HG03103 (cell line): ENCODE measurements around the gene ALPI.

Experiments
- ATAC-seq: cut with Tn5 transposase; IDR thresholded peaks from one replicate; pipeline ENCODE4 v1.9.1; 2021; ENCODE audit warnings: low read depth; ENCODE audit not compliant: unreplicated experiment

ALPI gene

DNA sequence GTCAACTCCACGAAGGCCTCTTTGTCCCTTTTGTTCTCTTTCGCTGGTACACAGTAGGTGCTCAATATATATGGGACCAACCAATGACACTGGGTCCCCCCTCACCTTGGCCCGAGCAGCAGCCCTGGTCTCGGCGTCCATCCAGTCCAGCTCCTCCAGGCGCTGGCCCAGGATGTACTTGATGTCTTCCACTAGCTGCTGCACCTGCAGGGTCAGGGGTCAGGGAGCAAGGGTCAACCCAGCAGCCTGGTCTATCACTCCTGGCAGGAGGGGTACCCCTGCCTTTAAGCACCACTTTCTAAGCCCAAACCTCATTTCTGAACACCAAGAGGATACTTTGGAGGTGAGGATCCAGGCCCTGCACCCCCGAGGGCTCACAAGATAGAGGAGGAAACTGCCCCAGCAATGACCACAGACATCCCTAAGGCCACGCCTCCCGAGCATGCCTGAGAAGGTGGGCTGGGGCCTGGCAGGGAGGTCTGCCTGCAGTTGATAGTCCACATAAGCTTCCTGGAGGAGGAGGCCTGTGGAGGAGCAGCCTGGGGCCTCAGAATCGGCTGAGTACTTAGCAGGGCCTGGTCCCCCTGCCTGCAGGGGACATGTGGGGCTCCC is 27.5 kb downstream of the ALPI start:
- no peak for ATAC-seq

GRCh38 chr2:232483923-232484627 is 28.1 kb downstream of the ALPI start:
- no peak for ATAC-seq

- no peak for ATAC-seq
These were observed 28.8 kb downstream of the ALPI start for GRCh38 chr2:232484628-232485347.

GRCh38 chr2:232485348-232485756 is 29.4 kb downstream of the ALPI start:
- ATAC-seq = no peak

GRCh38 chr2:232485757-232486557 is 30.0 kb downstream of the ALPI start:
- ATAC-seq = no peak

DNA sequence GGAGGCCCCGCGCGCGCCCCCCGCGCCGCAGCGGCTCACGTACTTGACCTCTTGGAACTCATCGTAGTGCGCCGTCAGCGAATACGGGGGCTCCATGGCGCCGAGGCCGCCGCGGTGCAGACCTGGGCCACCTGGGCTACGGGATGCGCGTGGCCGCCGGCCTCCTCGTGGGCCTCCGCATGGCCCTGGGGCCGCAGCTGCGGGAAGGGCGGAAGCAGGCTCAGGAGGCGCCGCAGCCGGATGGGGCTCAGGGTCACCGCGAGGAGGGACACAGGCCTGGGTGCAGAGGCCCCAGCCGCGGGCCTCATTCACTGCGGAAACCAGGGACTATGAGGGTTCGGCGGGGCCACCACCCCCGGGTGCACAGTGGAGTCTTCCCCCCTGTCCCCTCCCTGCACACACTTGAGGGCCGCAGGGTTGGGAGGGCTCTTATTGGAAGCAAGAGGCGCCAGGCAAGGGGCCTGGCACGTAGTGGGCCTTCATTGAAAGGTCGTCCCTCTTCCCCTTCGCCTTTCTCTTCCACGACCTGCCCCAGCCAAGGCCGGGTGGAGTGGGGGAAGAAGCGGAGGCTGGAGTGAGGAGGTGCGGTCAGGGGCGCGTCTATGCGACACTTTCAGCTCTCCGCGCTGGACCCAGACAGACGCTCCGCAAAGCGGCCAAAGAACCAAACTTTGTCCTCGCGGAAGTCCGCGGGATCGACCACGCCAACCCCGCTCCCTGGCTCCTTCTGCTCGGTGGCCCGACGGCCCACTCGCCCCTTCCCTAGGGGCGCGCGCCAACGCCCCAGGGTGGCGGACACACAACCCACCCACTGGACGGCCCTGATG is 30.8 kb downstream of the ALPI start:
- no peak for ATAC-seq

DNA sequence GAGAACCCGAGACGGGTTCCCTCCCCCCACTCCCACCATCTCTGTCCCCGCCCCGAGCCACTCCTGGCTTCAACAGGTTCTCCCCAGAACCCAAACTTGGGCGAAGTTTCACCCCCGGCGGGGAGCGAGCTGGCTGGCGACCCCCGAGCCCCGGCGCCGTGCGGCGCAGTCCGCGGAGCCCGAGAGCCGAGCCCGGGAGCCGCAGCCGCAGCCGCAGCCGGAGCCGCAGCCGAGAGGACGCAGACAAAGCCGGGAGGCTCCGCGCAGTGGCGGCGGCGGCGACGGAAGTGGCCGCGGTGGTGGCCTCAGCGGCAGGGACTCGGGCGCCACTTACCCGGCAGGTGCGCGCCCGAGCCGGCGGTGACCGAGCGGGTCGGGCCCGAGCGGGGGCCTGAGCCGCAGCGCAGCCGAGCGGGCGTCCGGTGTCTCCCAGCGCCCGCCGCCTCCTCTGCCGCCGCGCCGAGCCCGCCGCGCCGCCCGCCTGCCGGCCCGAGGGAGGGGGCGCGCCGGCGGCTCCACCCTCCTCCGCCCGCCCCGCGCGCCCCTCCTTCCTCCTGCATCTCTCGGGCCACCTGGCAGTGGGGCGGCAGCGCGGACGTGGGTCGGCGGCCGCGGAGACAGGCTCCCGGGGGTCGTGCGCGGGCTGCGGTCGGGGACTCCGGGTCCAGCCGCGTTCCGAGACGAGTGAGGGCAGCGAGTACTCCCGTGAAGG is 31.6 kb downstream of the ALPI start, which contains the start of gene ECEL1:
Gene ECEL1 (minus strand): TSS at position 450 of the 712 bp plus-strand sequence. CDS start 1,181 bp downstream, outside the sequence.
- ATAC-seq = no peak

DNA sequence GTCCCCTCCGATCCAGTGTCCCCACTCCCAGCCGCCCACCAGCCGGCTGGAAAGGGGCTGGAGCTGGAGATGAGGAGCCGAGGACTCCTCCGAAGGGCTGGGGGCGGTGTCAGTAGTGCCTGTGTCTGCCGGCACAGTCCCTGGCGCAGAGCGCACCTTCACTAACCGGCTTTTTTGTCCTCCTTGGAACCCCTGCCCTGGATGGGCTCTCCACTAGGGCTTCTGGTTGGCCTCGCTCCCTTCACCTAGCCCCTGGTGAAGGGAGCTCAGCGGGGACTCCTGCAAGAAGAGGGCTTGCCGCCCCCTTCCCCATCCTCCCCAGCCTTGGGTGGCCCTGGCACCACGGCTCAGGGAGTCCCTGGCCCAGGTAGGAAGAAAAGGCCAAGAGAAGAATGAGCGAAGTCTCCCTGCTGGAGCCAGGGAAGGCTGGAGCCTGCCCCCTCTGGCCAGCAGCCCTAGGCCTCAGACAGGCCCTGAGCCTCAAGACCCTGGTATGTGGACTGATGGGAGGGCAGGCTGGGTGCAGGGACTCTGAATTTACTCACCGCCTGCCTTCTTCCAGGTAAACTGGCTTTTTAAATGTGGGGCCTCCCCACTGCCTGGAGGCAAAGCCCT is 32.3 kb downstream of the ALPI start:
- no peak for ATAC-seq

DNA sequence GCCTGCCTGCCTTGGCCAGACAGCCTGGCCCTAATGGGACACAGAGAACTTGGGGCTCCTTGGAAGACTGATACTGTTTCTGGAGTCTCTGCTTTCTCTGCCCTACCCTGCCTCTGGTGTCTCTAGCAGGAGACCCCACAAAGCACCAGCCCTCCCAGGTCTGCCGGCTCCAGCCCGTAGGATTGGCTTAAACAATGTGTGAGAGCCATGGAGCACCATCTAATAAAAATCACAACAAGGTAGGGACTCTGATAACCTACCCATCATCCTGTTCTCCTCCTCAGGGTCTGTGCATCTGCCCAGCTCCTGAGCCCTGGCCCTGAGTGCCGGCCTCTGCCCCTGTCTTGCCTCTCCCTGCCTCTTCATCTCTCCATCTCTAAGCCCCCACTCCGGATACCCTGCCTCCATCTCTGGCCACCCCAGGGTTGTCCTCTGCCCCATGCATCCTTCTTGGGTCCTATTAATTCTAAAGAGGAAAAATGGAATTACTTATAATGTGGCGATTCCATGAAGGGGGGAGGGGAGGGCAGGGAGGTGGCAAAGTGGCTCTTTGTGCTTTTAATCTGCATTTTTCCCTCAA is 32.9 kb downstream of the ALPI start:
- no peak for ATAC-seq

- ATAC-seq = no peak
These were observed 33.7 kb downstream of the ALPI start for GRCh38 chr2:232489516-232490220.

DNA sequence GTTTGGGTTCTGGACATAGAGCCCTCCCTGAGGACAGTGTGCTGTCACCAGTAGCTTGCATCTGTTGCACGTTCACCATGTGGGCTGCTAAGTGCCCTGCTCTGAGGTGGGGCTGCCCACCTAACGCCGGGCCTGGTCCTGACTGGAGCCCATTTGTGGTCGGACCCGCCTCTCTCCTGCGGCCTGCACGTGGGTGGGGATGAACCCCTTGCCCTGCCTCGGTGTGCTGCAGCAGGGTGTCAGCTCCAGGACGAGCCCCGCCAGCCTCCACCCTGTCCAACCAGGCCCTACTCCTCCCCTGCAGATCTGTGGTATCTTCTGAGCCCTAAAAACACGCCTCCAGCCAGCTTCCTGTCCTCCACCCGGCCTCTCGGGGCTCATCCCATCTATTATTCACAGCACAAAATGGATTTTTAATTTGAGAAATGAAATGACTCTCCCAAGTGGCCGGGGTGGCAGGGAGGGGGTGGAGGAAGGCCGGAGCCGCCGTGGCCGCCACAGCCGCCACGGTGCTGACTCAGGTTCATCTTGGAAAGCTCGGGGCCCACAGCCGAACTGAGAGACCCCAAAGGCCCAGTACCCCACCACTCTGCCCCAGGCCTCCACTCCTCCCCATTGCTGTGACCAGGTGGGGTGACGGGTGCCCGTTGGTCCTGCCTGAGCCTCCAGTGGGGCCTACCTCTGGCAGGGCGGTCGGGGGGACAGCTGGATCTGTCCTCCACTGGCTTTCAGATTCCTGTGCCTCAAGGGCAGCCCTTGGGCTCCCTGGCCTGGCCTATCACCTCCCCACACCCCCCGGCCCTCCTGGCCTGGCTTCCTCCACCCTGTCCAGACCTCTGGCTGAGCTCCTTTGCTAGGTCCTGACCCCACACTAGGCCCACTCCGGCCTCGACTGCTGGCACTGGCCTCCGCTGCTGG is 34.5 kb downstream of the ALPI start:
- ATAC-seq = no peak

GRCh38 chr2:232491139-232491780 is 35.3 kb downstream of the ALPI start:
- no peak for ATAC-seq

DNA sequence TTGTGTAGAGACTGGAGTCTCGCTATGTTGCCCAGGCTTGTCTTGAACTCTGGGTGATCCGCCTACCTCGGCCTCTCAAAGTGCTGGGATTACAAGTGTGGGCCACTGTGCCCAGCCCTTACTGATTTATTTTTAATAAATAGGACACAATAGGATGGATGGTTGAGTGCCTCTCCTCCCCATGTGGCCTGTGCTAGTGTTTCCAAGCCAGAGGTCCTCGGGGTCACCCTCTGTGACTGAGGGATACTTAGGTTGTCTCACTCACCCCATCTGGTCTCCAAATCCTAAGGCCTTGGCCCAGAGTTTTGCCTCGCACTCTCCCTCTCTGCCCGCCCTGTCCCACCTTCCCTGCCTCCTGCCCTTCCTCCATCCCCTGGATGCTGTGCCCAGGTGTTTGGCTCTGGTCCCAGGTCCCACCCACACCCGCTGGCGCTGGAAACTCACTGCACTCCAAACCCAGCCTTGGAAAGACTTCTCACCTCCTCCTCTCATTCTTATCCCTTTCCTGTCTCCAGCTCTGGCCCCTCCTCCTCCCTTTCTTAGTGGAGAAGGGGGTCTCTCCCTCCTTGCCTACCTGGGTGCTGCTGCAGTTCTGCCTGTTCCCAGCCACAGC is 36.4 kb downstream of the ALPI start:
- ATAC-seq = no peak

GRCh38 chr2:232492963-232493700 is 37.2 kb downstream of the ALPI start:
- ATAC-seq = no peak

GRCh38 chr2:232493701-232494474 is 37.9 kb downstream of the ALPI start:
- no peak for ATAC-seq
